HepG2 (cell line): Measurements from ENCODE around the gene FOXA1. TPM values are rescaled to one million over a fixed set of nuclear protein-coding genes. Genes with fewer than 3 reads are reported as not detected.

Experiments
- ATAC-seq: fragments of 200-7000 bp; cut with Tn5 transposase; 3 replicates; pipeline ENCODE4 v1.9.1; 2020; ENCODE audit warnings: mild to moderate bottlenecking, moderate library complexity
- BruUV-seq: library from RNA; stranded (reverse); fragments of 400-500 nt; replicated peaks from 2 replicates; lab custom pipeline; 2021; lab: Mats Ljungman, UMichigan
- CTCF ChIA-PET: fragments of 300-600 bp; formaldehyde crosslinking; extraction: SDS; loops from one replicate; lab custom pipeline; 2021; ENCODE audit warnings: low total read pairs, inconsistent platforms, low intra/inter-chr PET ratio; lab: Yijun Ruan, JAX
- POLR2A ChIA-PET: fragments of 350-600 bp; sonication (Branson Sonifier 250); formaldehyde crosslinking; loops from one replicate; lab custom pipeline; 2020; ENCODE audit warnings: antibody characterized with exemption, inconsistent platforms; lab: Yijun Ruan, JAX
- DNase-seq: peaks from one replicate; pipeline ENCODE4 v3.0.0-alpha.2; 2015; ENCODE audit warnings: low spot score
- FAIRE-seq: peaks from 3 replicates; lab custom pipeline; 2011; peaks lifted over from hg19 to GRCh38; lab: Jason Lieb, UNC
- H2AFZ ChIP-seq: one replicate; pipeline ENCODE4 v1.6.1; 2011; ENCODE audit warnings: low read length, inconsistent platforms
- H3K27ac ChIP-seq: fragments of 300-600 bp; 3 replicates; pipeline ENCODE4 v1.8.0; 2011; ENCODE audit warnings: mixed run types, mild to moderate bottlenecking, mixed read lengths, low read length, inconsistent platforms; ENCODE audit not compliant: insufficient read depth; ENCODE audit errors: extremely low read length
- H3K27me3 ChIP-seq, 2 experiments: fragments of 200-600 bp in 1 of 2; 2 replicates in 1 of 2; 3 replicates in 1 of 2; pipeline versions ENCODE4 v1.6.0 to v1.8.0; 2011; ENCODE audit warnings: low read length in 2 of 2, mild to moderate bottlenecking in 2 of 2, moderate library complexity in 2 of 2, inconsistent platforms in 1 of 2; ENCODE audit not compliant: insufficient read depth in 2 of 2, control insufficient read depth in 1 of 2
- H3K36me3 ChIP-seq, 2 experiments: fragments of 200-600 bp in 1 of 2; replicated peaks in 1 of 2; 2 replicates in 1 of 2; 3 replicates in 1 of 2; pipeline versions ENCODE4 v1.5.1 to v1.8.0; 2011; ENCODE audit warnings: low read length in 2 of 2, inconsistent platforms in 1 of 2; ENCODE audit not compliant: insufficient read depth in 2 of 2, control insufficient read depth in 1 of 2
- H3K4me1 ChIP-seq: 2 replicates; pipeline ENCODE4 v1.5.1; 2012; ENCODE audit warnings: low read length, inconsistent platforms; ENCODE audit not compliant: insufficient read depth
- H3K4me2 ChIP-seq: 2 replicates; pipeline ENCODE4 v1.6.0; 2011; ENCODE audit warnings: low read depth, low read length, inconsistent platforms
- H3K4me3 ChIP-seq, 3 experiments: fragments of 200-600 bp in 1 of 3; sonication (generic), shearing (Covaris generic) in 1 of 3; replicated peaks in 1 of 3; 2 replicates each; pipeline ENCODE4 v1.5.1; 2011 to 2016; ENCODE audit warnings: low read length in 3 of 3, inconsistent platforms in 2 of 3, low read depth in 2 of 3, mild to moderate bottlenecking in 2 of 3, control low read depth in 1 of 3, mixed read lengths in 1 of 3; ENCODE audit not compliant: insufficient read depth in 1 of 3
- H3K79me2 ChIP-seq: one replicate; pipeline ENCODE4 v1.6.1; 2011; ENCODE audit warnings: low read length, inconsistent platforms; ENCODE audit not compliant: insufficient read depth
- H3K9ac ChIP-seq: 2 replicates; pipeline ENCODE4 v1.6.0; 2011; ENCODE audit warnings: mild to moderate bottlenecking, low read depth, low read length, inconsistent platforms; ENCODE audit not compliant: insufficient read depth
- H3K9me3 ChIP-seq: 2 replicates; pipeline ENCODE4 v1.5.1; 2012; ENCODE audit warnings: mild to moderate bottlenecking, low read length
- H4K20me1 ChIP-seq: 2 replicates; pipeline ENCODE4 v1.6.0; 2011; ENCODE audit warnings: inconsistent platforms, mild to moderate bottlenecking, low read length, moderate library complexity; ENCODE audit not compliant: insufficient read depth
- AKAP8 ChIP-seq: sonication (generic); formaldehyde crosslinking; IDR thresholded peaks from 2 replicates; pipeline ENCODE4 v1.5.1; 2020; ENCODE audit warnings: mild to moderate bottlenecking, missing genetic modification reagents
- ERF ChIP-seq: IDR thresholded peaks from 2 replicates; pipeline ENCODE4 v1.6.1; 2018; ENCODE audit warnings: missing biosample characterization, missing genetic modification reagents
- FOXJ3 ChIP-seq: sonication (generic); formaldehyde crosslinking; IDR thresholded peaks from 2 replicates; pipeline ENCODE4 v1.4.0; 2020; ENCODE audit warnings: missing genetic modification reagents, mild to moderate bottlenecking, borderline replicate concordance
- GFI1 ChIP-seq: sonication (generic); formaldehyde crosslinking; IDR thresholded peaks from 2 replicates; pipeline ENCODE4 v1.5.0; 2020; ENCODE audit warnings: missing genetic modification reagents, mild to moderate bottlenecking, borderline replicate concordance
- MAZ ChIP-seq, 2 experiments: sonication (generic) in 1 of 2; formaldehyde crosslinking in 1 of 2; IDR thresholded peaks; 2 replicates each; pipeline versions ENCODE4 v1.5.0 to v1.6.1; 2012 to 2020; ENCODE audit warnings: low read depth in 2 of 2, mild to moderate bottlenecking in 2 of 2, borderline replicate concordance in 1 of 2, improper control_type of control experiment in 1 of 2, low read length in 1 of 2, missing genetic modification reagents in 1 of 2, moderate library complexity in 1 of 2
- MTA1 ChIP-seq: sonication (generic); formaldehyde crosslinking; IDR thresholded peaks from 2 replicates; pipeline ENCODE4 v1.4.0; 2020; ENCODE audit warnings: missing genetic modification reagents, mild to moderate bottlenecking, borderline replicate concordance
- NFKB2 ChIP-seq: sonication (generic); formaldehyde crosslinking; IDR thresholded peaks from 2 replicates; pipeline ENCODE4 v1.4.0; 2020; ENCODE audit warnings: missing genetic modification reagents, borderline replicate concordance
- PHF21A ChIP-seq: sonication (generic); formaldehyde crosslinking; IDR thresholded peaks from 2 replicates; pipeline ENCODE4 v1.5.0; 2020; ENCODE audit warnings: mild to moderate bottlenecking, missing genetic modification reagents
- TSC22D2 ChIP-seq: sonication (generic); formaldehyde crosslinking; IDR thresholded peaks from 2 replicates; pipeline ENCODE4 v1.5.1; 2020; ENCODE audit warnings: missing genetic modification reagents, mild to moderate bottlenecking, borderline replicate concordance
- ZFAT ChIP-seq: sonication (generic); formaldehyde crosslinking; conservative IDR thresholded peaks from 2 replicates; pipeline ENCODE4 v1.8.1; 2023; ENCODE audit warnings: missing genetic modification reagents, inconsistent platforms
- ZNF510 ChIP-seq: sonication (generic); formaldehyde crosslinking; IDR thresholded peaks from 2 replicates; pipeline ENCODE4 v1.4.0; 2020; ENCODE audit warnings: low read depth, mild to moderate bottlenecking, missing genetic modification reagents
- ZNF768 ChIP-seq: sonication (generic); formaldehyde crosslinking; IDR thresholded peaks from 2 replicates; pipeline ENCODE4 v1.4.0; 2020; ENCODE audit warnings: missing genetic modification reagents
- ZNF781 ChIP-seq: sonication (generic); formaldehyde crosslinking; IDR thresholded peaks from 2 replicates; pipeline ENCODE4 v1.5.1; 2020; ENCODE audit warnings: borderline replicate concordance, mild to moderate bottlenecking, missing genetic modification reagents; ENCODE audit errors: not compliant biosample characterization
- ZSCAN31 ChIP-seq: sonication (generic); formaldehyde crosslinking; IDR thresholded peaks from 2 replicates; pipeline ENCODE4 v1.5.0; 2020; ENCODE audit warnings: low read depth, mild to moderate bottlenecking, missing genetic modification reagents
- WGBS: methylation state at CpG from one replicate; pipeline ENCODE4 v1.1.6; 2017; ENCODE audit warnings: low lambda C conversion rate; 5-methylcytosine and 5-hydroxymethylcytosine counted together
- in situ Hi-C: cut with HindIII; loops from 2 replicates; pipeline ENCODE4 v1.10.0; 2017; ENCODE audit warnings: low pct_unique_long_range_greater_than_20kb; ENCODE audit not compliant: extremely low pct_ligation_motif_present
- intact Hi-C: fragments of 100-400 bp; cut with micrococcal nuclease; formaldehyde crosslinking; loops from one replicate; pipeline ENCODE4 v1.10.0; 2022; ENCODE audit not compliant: unreplicated experiment
- polyA plus RNA-seq, 8 experiments: library from polyadenylated mRNA; depleted of rRNA in 3 of 8; stranded (reverse) in 7 of 8; unstranded in 1 of 8; fragments of >200 nt; fragmentation: Illumina TruSeq in 4 of 8; extraction: Trizol in 4 of 8; gene quantifications; 2 replicates each; pipeline versions ENCODE4 v1.2.1 to v1.2.3, GENCODE V29; 2011 to 2016; ENCODE audit warnings: low read depth in 4 of 8, missing spikeins in 1 of 8, mixed read lengths in 1 of 8; ENCODE audit not compliant: insufficient read depth in 1 of 8
- total RNA-seq, 5 experiments: library from RNA; depleted of rRNA; stranded (reverse); fragments of >200 nt; fragmentation: Illumina TruSeq; extraction: Trizol; gene quantifications; 2 replicates each; pipeline ENCODE4 v1.2.3, GENCODE V29; 2016; ENCODE audit warnings: low read depth in 1 of 5
- TF ChIP-seq, protein P1 (sequence below): sonication (generic); formaldehyde crosslinking; IDR thresholded peaks from 2 replicates; pipeline ENCODE4 v1.9.0; 2021; ENCODE audit warnings: missing genetic modification reagents, mild to moderate bottlenecking, borderline replicate concordance
- TF ChIP-seq, protein P2 (sequence below): sonication (generic); formaldehyde crosslinking; IDR thresholded peaks from 2 replicates; pipeline ENCODE4 v1.5.0; 2020; ENCODE audit warnings: missing genetic modification reagents

Gene FOXA1
- total and polyA plus RNA-seq, 2 of the 13 experiments (the other 11 are each of a cell fraction or from before 2014, with no cell fraction given), result 43.4 to 58.6 TPM

GRCh38 chr14:37600880-37601741, 6.1 kb upstream of the FOXA1 start (continued):
- TF ChIP-seq, protein P1, sequence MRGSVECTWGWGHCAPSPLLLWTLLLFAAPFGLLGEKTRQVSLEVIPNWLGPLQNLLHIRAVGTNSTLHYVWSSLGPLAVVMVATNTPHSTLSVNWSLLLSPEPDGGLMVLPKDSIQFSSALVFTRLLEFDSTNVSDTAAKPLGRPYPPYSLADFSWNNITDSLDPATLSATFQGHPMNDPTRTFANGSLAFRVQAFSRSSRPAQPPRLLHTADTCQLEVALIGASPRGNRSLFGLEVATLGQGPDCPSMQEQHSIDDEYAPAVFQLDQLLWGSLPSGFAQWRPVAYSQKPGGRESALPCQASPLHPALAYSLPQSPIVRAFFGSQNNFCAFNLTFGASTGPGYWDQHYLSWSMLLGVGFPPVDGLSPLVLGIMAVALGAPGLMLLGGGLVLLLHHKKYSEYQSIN, result no peak
- peak; percentile 59; the same call in 1 of the 2 replicates for TF ChIP-seq PHF21A (CRISPR knock-in tag)
- no peak for TF ChIP-seq TSC22D2
- TF ChIP-seq ERF (CRISPR knock-in tag), result peak; percentile 32; the same call in 1 of the 2 replicates

DNA sequence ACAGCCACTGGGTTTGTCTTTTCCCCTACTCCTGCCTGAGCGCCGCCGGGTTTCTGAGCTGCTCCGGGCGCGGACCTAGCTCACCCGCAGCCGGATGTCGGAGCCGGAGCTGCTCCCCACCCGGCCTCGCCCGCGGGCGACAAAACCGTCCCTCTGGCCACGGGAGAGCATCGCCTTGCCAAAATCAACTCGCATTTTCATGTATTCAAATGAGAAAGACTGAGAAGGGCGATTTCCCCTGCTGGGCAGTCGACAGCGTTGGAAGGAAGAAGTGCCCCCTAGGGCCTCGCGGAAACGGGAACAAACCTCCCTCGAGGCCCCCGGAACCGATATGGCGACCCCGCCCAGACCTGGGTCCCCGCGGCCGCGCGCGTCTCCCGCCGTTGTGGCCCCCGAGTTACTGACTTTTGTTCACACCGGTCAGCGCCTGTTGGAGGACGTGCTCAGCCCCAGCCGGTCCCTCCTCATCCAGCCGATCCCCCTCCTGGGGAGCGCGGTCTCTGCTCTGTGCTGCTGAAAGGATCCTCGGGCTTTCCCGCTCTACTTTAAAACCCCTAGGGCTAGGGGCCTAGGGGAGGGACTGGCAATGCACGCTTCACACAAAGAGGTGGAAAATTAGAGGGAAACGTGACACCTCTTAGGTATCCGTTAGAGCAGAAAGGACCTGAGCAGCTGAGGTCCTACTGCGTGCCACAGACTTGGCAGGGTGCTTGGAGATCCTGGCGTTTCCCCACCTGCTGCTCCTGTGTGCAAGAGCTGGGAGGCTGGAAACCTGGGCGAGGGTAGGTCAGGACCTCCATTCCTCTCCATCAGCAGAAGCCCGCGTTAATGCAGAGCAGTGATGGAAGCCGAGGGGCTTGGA, 4.7 kb upstream of the FOXA1 start:
- Histone ChIP-seq H3K4me1 (peaks cover 61% of the 10 kb centered on the region), H3K79me2 (peaks cover 38% of the 10 kb centered on the region)
- 97% methylated on average over 57 of the region's 57 CpGs for WGBS
- no peak for TF ChIP-seq ZSCAN31 (CRISPR knock-in tag)
- TF ChIP-seq, protein P2, sequence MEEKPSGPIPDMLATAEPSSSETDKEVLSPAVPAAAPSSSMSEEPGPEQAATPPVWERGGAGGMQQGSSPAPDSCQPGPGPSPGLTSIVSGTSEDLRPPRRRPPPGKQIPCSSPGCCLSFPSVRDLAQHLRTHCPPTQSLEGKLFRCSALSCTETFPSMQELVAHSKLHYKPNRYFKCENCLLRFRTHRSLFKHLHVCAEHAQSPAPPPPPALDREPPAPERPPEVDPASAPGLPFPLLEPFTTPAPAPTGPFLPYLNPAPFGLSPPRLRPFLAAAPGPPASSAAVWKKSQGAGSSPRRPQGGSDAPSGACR (CRISPR knock-in tag), result no peak
- TF ChIP-seq ZNF781 (CRISPR knock-in tag), result no peak
- 0 out of 2 replicates have a peak, but pooled peaks have one; percentile 24 for TF ChIP-seq AKAP8 (CRISPR knock-in tag)
- TF ChIP-seq ZFAT (CRISPR knock-in tag), result no peak
- no peak for TF ChIP-seq GFI1 (CRISPR knock-in tag)
- TF ChIP-seq NFKB2 (CRISPR knock-in tag), result no peak; the same call in 1 of the 2 replicates
- no peak for TF ChIP-seq MTA1
- no peak for TF ChIP-seq MAZ (IDR thresholded peaks at IDR 0.05; ENCODE audit: borderline replicate concordance, low read depth, low read length)
- no peak for TF ChIP-seq MAZ (CRISPR knock-in tag; IDR thresholded peaks at IDR 0.05; ENCODE audit: low read depth)
- TF ChIP-seq FOXJ3, result no peak
- peak; percentile 36; the same call in 1 of the 2 replicates for TF ChIP-seq ZNF768 (CRISPR knock-in tag)
- TF ChIP-seq ZNF510 (CRISPR knock-in tag), result no peak

More for the DNA sequence above, 4.7 kb upstream of the FOXA1 start:
- Histone ChIP-seq H2AFZ (no peak overlapping the region), H3K4me3 (no peak overlapping the region), H3K4me2 (no peak overlapping the region), H4K20me1 (no peaks in the 10 kb centered on the region), H3K27ac (no peak overlapping the region), H3K9me3 (no peaks in the 10 kb centered on the region), H3K36me3 (peaks cover 0 to 5% of the 10 kb centered on the region in 2 experiments; a peak in 3 of 5 replicates), H3K27me3 (no peaks in the 10 kb centered on the region; a peak in 1 of 5 replicates), H3K9ac (no peak overlapping the region)
- no TSS peak for BruUV-seq
- POLR2A ChIA-PET, result interaction anchor here (1.8 kb wide), 1 partner anchor 265 kb away, joined by 7 read pairs; no protein-coding TSS in a partner anchor
- intact Hi-C loops, result no loop called here
- DNase-seq, result no peak
- in situ Hi-C loops, result loop anchor here (5.0 kb wide), 1 partner anchor 273 kb away; no protein-coding TSS in a partner anchor
- no peak for ATAC-seq
- CTCF ChIA-PET, result no interaction called here
- FAIRE-seq, result no peak
